ENCODE results near the gene HSD11B1. TPM values are rescaled to one million over a fixed set of nuclear protein-coding genes. Genes with fewer than 3 reads are reported as not detected.

The HSD11B1 gene
- total and polyA plus RNA-seq, 2 of the 4 experiments (the other 2 are of a cell fraction): 0.41 to 0.72 TPM

- Histone ChIP-seq H3K4me3 (ENCODE audit: insufficient read depth, low read depth, low read length) (no peak overlapping the region), H2BK15ac (ENCODE audit: low read depth, low read length) (no peak overlapping the region), H3K14ac (replicated peaks; ENCODE audit: low read depth, low read length) (no peak overlapping the region), H3K9me3 (ENCODE audit: control insufficient read depth, insufficient read depth, low read length) (no peaks in the 10 kb centered on the region), H3K27ac (ENCODE audit: insufficient read depth, low read length) (no peak overlapping the region), H4K5ac (ENCODE audit: low read depth, low read length) (no peak overlapping the region), H3K23ac (ENCODE audit: low read depth, low read length) (no peak overlapping the region), H3K56ac (ENCODE audit: extremely low read depth, insufficient read depth, low read length) (no peak overlapping the region), H3K4me1 (ENCODE audit: control insufficient read depth, insufficient read depth, low read length) (peaks cover 1% of the 10 kb centered on the region; the same call in 1 of the 2 replicates), H4K20me1 (ENCODE audit: insufficient read depth, low read length) (no peaks in the 10 kb centered on the region), H2BK20ac (ENCODE audit: low read depth, low read length) (no peak overlapping the region), H3K4me2 (ENCODE audit: low read depth, low read length) (no peak overlapping the region), H3K79me1 (ENCODE audit: low read depth in 1 of 2, low read length in 2 of 2) (no peaks in the 10 kb centered on the region), H2BK5ac (ENCODE audit: low read depth, low read length, poor library complexity, severe bottlenecking) (no peak overlapping the region), H3K9ac (ENCODE audit: low read depth, low read length) (no peak overlapping the region), H3K9me1 (ENCODE audit: insufficient read depth, low read length) (no peaks in the 10 kb centered on the region), H2AK5ac (ENCODE audit: low read depth, low read length) (no peak overlapping the region), H2BK120ac (ENCODE audit: low read depth, low read length) (no peak overlapping the region), H4K91ac (ENCODE audit: insufficient read depth, low read depth, low read length) (no peak overlapping the region), H3K4ac (ENCODE audit: low read depth, low read length) (no peak overlapping the region), H3K36me3 (ENCODE audit: control insufficient read depth, insufficient read depth, low read length) (no peaks in the 10 kb centered on the region), H2AFZ (replicated peaks; ENCODE audit: low read length, poor library complexity) (no peak overlapping the region), H3K18ac (ENCODE audit: low read depth, low read length) (no peak overlapping the region), H2AK9ac (replicated peaks; ENCODE audit: low read depth, low read length, poor library complexity) (no peak overlapping the region), H3K27me3 (ENCODE audit: control insufficient read depth, insufficient read depth, low read length) (no peaks in the 10 kb centered on the region), H4K8ac (ENCODE audit: low read depth in 2 of 2, low read length in 2 of 2) (no peak overlapping the region)
- CTCF ChIA-PET: no interaction called here
- DNase-seq (peak; percentile 42), ATAC-seq (ENCODE audit: low read depth) (peak; percentile 82)
- WGBS, 2 experiments (ENCODE audit: extremely low coverage in 2 of 2, insufficient read length in 1 of 2): 71% methylated on average over 3 of the region's 4 CpGs; no CpG with 5 or more reads in 1 of the 2 experiments
- dilution Hi-C loops (cut with HindIII; ENCODE audit: low sequenced_read_pairs, unreplicated experiment) (no loop called here), in situ Hi-C loops (cut with MboI; ENCODE audit: low sequenced_read_pairs) (no loop called here), intact Hi-C loops (cut with micrococcal nuclease) (no loop called here)
- no TSS peak for BruUV-seq (replicated peaks)
- POLR2A ChIA-PET (ENCODE audit: unreplicated experiment): no interaction called here
- TF ChIP-seq FOS (IDR thresholded peaks at IDR 0.05; ENCODE audit: low read depth, low read length) (no peak), RAD21 (IDR thresholded peaks at IDR 0.05; ENCODE audit: low read length) (no peak), NFE2L2 (IDR thresholded peaks at IDR 0.05; ENCODE audit: low read depth, low read length) (no peak), MXI1 (IDR thresholded peaks at IDR 0.05; ENCODE audit: borderline replicate concordance, low read depth, low read length) (no peak), MAFK (IDR thresholded peaks at IDR 0.05; ENCODE audit: low read depth, low read length) (no peak), POLR2A (IDR thresholded peaks at IDR 0.05; ENCODE audit: low read depth, low read length) (no peak), SMC3 (IDR thresholded peaks at IDR 0.05; ENCODE audit: low read depth, low read length) (no peak), ELK1 (IDR thresholded peaks at IDR 0.05; ENCODE audit: borderline replicate concordance, low read depth, low read length) (no peak), USF2 (IDR thresholded peaks at IDR 0.05; ENCODE audit: low read depth, low read length) (no peak), CEBPB (IDR thresholded peaks at IDR 0.05; ENCODE audit: low read depth, low read length) (no peak), MAZ (IDR thresholded peaks at IDR 0.05; ENCODE audit: borderline replicate concordance, low read depth, low read length) (no peak), CHD1 (IDR thresholded peaks at IDR 0.05; ENCODE audit: low read depth, low read length) (no peak)
These were observed 15.7 kb downstream of the HSD11B1 start for GRCh38 chr1:209720326-209720725.

All from IMR-90 (cell line).